SK-N-SH treated with all-trans-retinoic acid at 6 μM for 48 hours (cell line): ENCODE results near the gene ADIPOR2.

ENCODE experiments used
- ATAC-seq: fragments of 200-7000 bp; cut with Tn5 transposase; 3 replicates; pipeline ENCODE4 v1.9.1; 2020; ENCODE audit warnings: mild to moderate bottlenecking, moderate library complexity
- ARNTL ChIP-seq: fragments of 450-650 bp; formaldehyde crosslinking; IDR thresholded peaks from 2 replicates; pipeline ENCODE4 v1.5.0; 2020; ENCODE audit warnings: low read depth, mild to moderate bottlenecking, moderate library complexity, borderline replicate concordance
- BACH2 ChIP-seq: fragments of 250-450 bp; sonication (Bioruptor Pico); IDR thresholded peaks from 2 replicates; pipeline ENCODE4 v1.9.0; 2021; ENCODE audit warnings: mild to moderate bottlenecking, borderline replicate concordance
- CSDC2 ChIP-seq: fragments of 250-450 bp; sonication (Bioruptor Pico); IDR thresholded peaks from 2 replicates; pipeline ENCODE4 v1.5.0; 2020; ENCODE audit warnings: mild to moderate bottlenecking, moderate library complexity
- GLIS3 ChIP-seq: fragments of 250-450 bp; sonication (Bioruptor Pico); IDR thresholded peaks from 2 replicates; pipeline ENCODE4 v1.5.0; 2020; ENCODE audit warnings: mild to moderate bottlenecking, moderate library complexity
- OSR1 ChIP-seq: fragments of 250-450 bp; sonication (Bioruptor Pico); IDR thresholded peaks from 2 replicates; pipeline ENCODE4 v1.8.0; 2022; ENCODE audit warnings: moderate library complexity, mild to moderate bottlenecking, inconsistent platforms
- SNAI2 ChIP-seq: fragments of 250-450 bp; sonication (Bioruptor Pico); IDR thresholded peaks from 2 replicates; pipeline ENCODE4 v1.5.0; 2020; ENCODE audit warnings: mild to moderate bottlenecking, moderate library complexity
- TCF4 ChIP-seq: fragments of 250-450 bp; sonication (Bioruptor Pico); IDR thresholded peaks from 2 replicates; pipeline ENCODE4 v1.8.0; 2021; ENCODE audit warnings: mild to moderate bottlenecking, moderate library complexity, borderline replicate concordance
- TSHZ2 ChIP-seq: fragments of 250-450 bp; sonication (Bioruptor Pico); IDR thresholded peaks from 2 replicates; pipeline ENCODE4 v1.5.0; 2020; ENCODE audit warnings: mild to moderate bottlenecking, moderate library complexity
- ZC3H10 ChIP-seq: fragments of 250-450 bp; sonication (Bioruptor Pico); IDR thresholded peaks from 2 replicates; pipeline ENCODE4 v1.5.1; 2021; ENCODE audit warnings: mild to moderate bottlenecking, moderate library complexity
- ZFP3 ChIP-seq: fragments of 250-450 bp; sonication (Bioruptor Pico); IDR thresholded peaks from 2 replicates; pipeline ENCODE4 v1.5.0; 2020; ENCODE audit warnings: mild to moderate bottlenecking, moderate library complexity
- ZFP30 ChIP-seq: fragments of 450-650 bp; formaldehyde crosslinking; IDR thresholded peaks from 2 replicates; pipeline ENCODE4 v1.5.0; 2022; ENCODE audit warnings: mild to moderate bottlenecking, moderate library complexity
- ZNF565 ChIP-seq: fragments of 450-650 bp; formaldehyde crosslinking; conservative IDR thresholded peaks from 2 replicates; pipeline ENCODE4 v1.5.0; 2020; ENCODE audit warnings: low read depth, mild to moderate bottlenecking, moderate library complexity
- ZNF70 ChIP-seq: fragments of 450-650 bp; formaldehyde crosslinking; IDR thresholded peaks from 2 replicates; pipeline ENCODE4 v1.5.0; 2020; ENCODE audit warnings: mild to moderate bottlenecking, moderate library complexity
- TF ChIP-seq, protein P1 (sequence below): fragments of 250-450 bp; sonication (Bioruptor Pico); IDR thresholded peaks from 2 replicates; pipeline ENCODE4 v1.8.0; 2020; ENCODE audit warnings: mild to moderate bottlenecking, moderate library complexity, borderline replicate concordance
- TF ChIP-seq, protein P2 (sequence below): fragments of 250-450 bp; sonication (Bioruptor Pico); IDR thresholded peaks from 2 replicates; pipeline ENCODE4 v1.5.1; 2021; ENCODE audit warnings: mild to moderate bottlenecking, moderate library complexity

The ADIPOR2 gene

GRCh38 chr12:1663440-1664132 lies 27.3 kb upstream of the ADIPOR2 start:
- no peak for TF ChIP-seq BACH2 (CRISPR knock-in tag)
- no peak for TF ChIP-seq TSHZ2 (CRISPR knock-in tag)
- TF ChIP-seq ARNTL (CRISPR knock-in tag): no peak
- no peak for TF ChIP-seq ZNF565 (CRISPR knock-in tag)
- no peak for TF ChIP-seq SNAI2 (CRISPR knock-in tag)
- no peak for TF ChIP-seq ZC3H10 (CRISPR knock-in tag)
- TF ChIP-seq ZFP3 (CRISPR knock-in tag): no peak
- no peak for TF ChIP-seq TCF4 (CRISPR knock-in tag)
- no peak for TF ChIP-seq ZFP30 (CRISPR knock-in tag)
- no peak for ATAC-seq

- no peak for TF ChIP-seq BACH2 (CRISPR knock-in tag)
- no peak for TF ChIP-seq TSHZ2 (CRISPR knock-in tag)
- TF ChIP-seq, all 23 proteins: peak for 0
- ATAC-seq: no peak
These were observed 25.5 kb upstream of the ADIPOR2 start for GRCh38 chr12:1665366-1665765.

- TF ChIP-seq OSR1 (CRISPR knock-in tag) (no peak), TSHZ2 (CRISPR knock-in tag) (no peak), CSDC2 (no peak), ZNF70 (CRISPR knock-in tag) (no peak), TCF4 (CRISPR knock-in tag) (no peak), ARNTL (CRISPR knock-in tag) (no peak), ZFP30 (CRISPR knock-in tag) (no peak), GLIS3 (CRISPR knock-in tag) (no peak), BACH2 (CRISPR knock-in tag) (no peak)
- TF ChIP-seq, protein P1, sequence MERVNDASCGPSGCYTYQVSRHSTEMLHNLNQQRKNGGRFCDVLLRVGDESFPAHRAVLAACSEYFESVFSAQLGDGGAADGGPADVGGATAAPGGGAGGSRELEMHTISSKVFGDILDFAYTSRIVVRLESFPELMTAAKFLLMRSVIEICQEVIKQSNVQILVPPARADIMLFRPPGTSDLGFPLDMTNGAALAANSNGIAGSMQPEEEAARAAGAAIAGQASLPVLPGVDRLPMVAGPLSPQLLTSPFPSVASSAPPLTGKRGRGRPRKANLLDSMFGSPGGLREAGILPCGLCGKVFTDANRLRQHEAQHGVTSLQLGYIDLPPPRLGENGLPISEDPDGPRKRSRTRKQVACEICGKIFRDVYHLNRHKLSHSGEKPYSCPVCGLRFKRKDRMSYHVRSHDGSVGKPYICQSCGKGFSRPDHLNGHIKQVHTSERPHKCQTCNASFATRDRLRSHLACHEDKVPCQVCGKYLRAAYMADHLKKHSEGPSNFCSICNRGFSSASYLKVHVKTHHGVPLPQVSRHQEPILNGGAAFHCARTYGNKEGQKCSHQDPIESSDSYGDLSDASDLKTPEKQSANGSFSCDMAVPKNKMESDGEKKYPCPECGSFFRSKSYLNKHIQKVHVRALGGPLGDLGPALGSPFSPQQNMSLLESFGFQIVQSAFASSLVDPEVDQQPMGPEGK (CRISPR knock-in tag): no peak
- TF ChIP-seq, protein P2, sequence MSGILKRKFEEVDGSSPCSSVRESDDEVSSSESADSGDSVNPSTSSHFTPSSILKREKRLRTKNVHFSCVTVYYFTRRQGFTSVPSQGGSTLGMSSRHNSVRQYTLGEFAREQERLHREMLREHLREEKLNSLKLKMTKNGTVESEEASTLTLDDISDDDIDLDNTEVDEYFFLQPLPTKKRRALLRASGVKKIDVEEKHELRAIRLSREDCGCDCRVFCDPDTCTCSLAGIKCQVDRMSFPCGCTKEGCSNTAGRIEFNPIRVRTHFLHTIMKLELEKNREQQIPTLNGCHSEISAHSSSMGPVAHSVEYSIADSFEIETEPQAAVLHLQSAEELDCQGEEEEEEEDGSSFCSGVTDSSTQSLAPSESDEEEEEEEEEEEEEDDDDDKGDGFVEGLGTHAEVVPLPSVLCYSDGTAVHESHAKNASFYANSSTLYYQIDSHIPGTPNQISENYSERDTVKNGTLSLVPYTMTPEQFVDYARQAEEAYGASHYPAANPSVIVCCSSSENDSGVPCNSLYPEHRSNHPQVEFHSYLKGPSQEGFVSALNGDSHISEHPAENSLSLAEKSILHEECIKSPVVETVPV (CRISPR knock-in tag): no peak
- ATAC-seq: no peak
These were observed 24.7 kb upstream of the ADIPOR2 start for GRCh38 chr12:1666215-1666614.
